ENCODE results near the gene VPS37D. TPM values are rescaled to one million over a fixed set of nuclear protein-coding genes. Genes with fewer than 3 reads are reported as not detected.

The VPS37D gene
- total RNA-seq, 4 donors from 2014 or later, result 2.5 to 7.1 (median 4.0) TPM

- H3K4me3 ChIP-seq, result peak overlapping the region in 3 of 4 donors; percentile 51 to 61 (median 54)
- no peaks in the 10 kb centered on the region for H3K9me3 ChIP-seq
- 36% methylated on average over 8 of the region's 16 CpGs for WGBS
- intact Hi-C loops (cut with DNase I), result no loop called here
- peaks cover 5 to 12% (median 11%) of the 10 kb centered on the region in 4 donors for H3K4me1 ChIP-seq
- TF ChIP-seq EP300 (IDR thresholded peaks at IDR 0.05) (no peak), POLR2A (IDR thresholded peaks at IDR 0.05; ENCODE audit: low read depth) (no peak), POLR2AphosphoS5 (IDR thresholded peaks at IDR 0.05) (no peak), CTCF (IDR thresholded peaks at IDR 0.05) (no peak)
- DNase-seq (ENCODE audit: extremely low spot score), result no peak
- no peak overlapping the region for H3K27ac ChIP-seq (replicated peaks in 1 of 4)
- H3K27me3 ChIP-seq, result peaks cover 4 to 87% (median 17%) of the 10 kb centered on the region in 4 donors
- no peaks in the 10 kb centered on the region for H3K36me3 ChIP-seq
Observed at GRCh38 chr7:73646785-73647724, 20.6 kb upstream of the VPS37D start.

GRCh38 chr7:73647725-73648592, 19.7 kb upstream of the VPS37D start:
- H3K4me1 ChIP-seq, result peaks cover 5 to 12% (median 11%) of the 10 kb centered on the region in 4 donors
- WGBS, result 2% methylated on average over 16 of the region's 62 CpGs
- DNase-seq (ENCODE audit: extremely low spot score), result no peak
- TF ChIP-seq EP300 (IDR thresholded peaks at IDR 0.05) (no peak), POLR2AphosphoS5 (IDR thresholded peaks at IDR 0.05) (no peak), CTCF (IDR thresholded peaks at IDR 0.05) (peak in 1 of 3 experiments; percentile 34), POLR2A (IDR thresholded peaks at IDR 0.05; ENCODE audit: low read depth) (no peak)
- peaks cover 4 to 87% (median 17%) of the 10 kb centered on the region in 4 donors for H3K27me3 ChIP-seq
- peak overlapping the region; percentile 50 to 61 (median 52) for H3K4me3 ChIP-seq
- no peaks in the 10 kb centered on the region for H3K9me3 ChIP-seq
- intact Hi-C loops (cut with DNase I), result no loop called here
- no peak overlapping the region for H3K27ac ChIP-seq (replicated peaks in 1 of 4)
- H3K36me3 ChIP-seq, result no peaks in the 10 kb centered on the region

- Histone ChIP-seq H3K27me3 (peaks cover 4 to 81% (median 17%) of the 10 kb centered on the region in 4 donors), H3K4me1 (peaks cover 5 to 12% (median 11%) of the 10 kb centered on the region in 4 donors), H3K9me3 (no peaks in the 10 kb centered on the region), H3K36me3 (no peaks in the 10 kb centered on the region), H3K4me3 (no peak overlapping the region), H3K27ac (replicated peaks in 1 of 4) (no peak overlapping the region)
- intact Hi-C loops (cut with DNase I), result no loop called here
- 53% methylated on average over 1 of the region's 1 CpG for WGBS
- TF ChIP-seq EP300 (IDR thresholded peaks at IDR 0.05) (no peak), POLR2A (IDR thresholded peaks at IDR 0.05; ENCODE audit: low read depth) (no peak), CTCF (IDR thresholded peaks at IDR 0.05) (no peak), POLR2AphosphoS5 (IDR thresholded peaks at IDR 0.05) (no peak)
- DNase-seq (ENCODE audit: extremely low spot score), result no peak
Observed at GRCh38 chr7:73648593-73649332, 18.9 kb upstream of the VPS37D start.

- peaks cover 5 to 12% (median 11%) of the 10 kb centered on the region in 4 donors for H3K4me1 ChIP-seq
- TF ChIP-seq POLR2A (IDR thresholded peaks at IDR 0.05; ENCODE audit: low read depth), result no peak
- no peak for TF ChIP-seq EP300 (IDR thresholded peaks at IDR 0.05)
- TF ChIP-seq POLR2AphosphoS5 (IDR thresholded peaks at IDR 0.05), result no peak
- TF ChIP-seq CTCF (IDR thresholded peaks at IDR 0.05), result no peak
- H3K27me3 ChIP-seq, result peaks cover 4 to 73% (median 17%) of the 10 kb centered on the region in 4 donors
- WGBS, result 57% methylated on average over 9 of the region's 9 CpGs
- no peak for DNase-seq (ENCODE audit: extremely low spot score)
- H3K27ac ChIP-seq (replicated peaks in 1 of 4), result no peak overlapping the region
- intact Hi-C loops (cut with DNase I), result no loop called here
- no peaks in the 10 kb centered on the region for H3K9me3 ChIP-seq
- no peaks in the 10 kb centered on the region for H3K36me3 ChIP-seq
- H3K4me3 ChIP-seq, result no peak overlapping the region
Observed at GRCh38 chr7:73649576-73649975, 18.1 kb upstream of the VPS37D start.
